CD4-positive, alpha-beta T cell (primary cell): ENCODE measurements around the gene NPPB. TPM values are rescaled to one million over a fixed set of nuclear protein-coding genes. Genes with fewer than 3 reads are reported as not detected.

Experiments
- ATAC-seq: fragments of 200-7000 bp; cut with Tn5 transposase; one replicate; pipeline ENCODE4 v1.10.0; 2022; ENCODE audit warnings: mild to moderate bottlenecking; ENCODE audit not compliant: poor library complexity
- CTCF ChIA-PET: fragments of 350-600 bp; sonication (Branson Sonifier 250); formaldehyde crosslinking; loops from one replicate; lab custom pipeline; 2021; ENCODE audit warnings: antibody characterized with exemption, inconsistent platforms; lab: Charles Lee
- POLR2A ChIA-PET: fragments of 350-600 bp; sonication (Branson Sonifier 250); formaldehyde crosslinking; loops from one replicate; lab custom pipeline; 2021; ENCODE audit warnings: antibody characterized with exemption, inconsistent platforms; lab: Charles Lee
- DNase-seq, 14 experiments: peaks; one replicate each; pipeline ENCODE4 v3.0.0-alpha.2; 2013 to 2020; ENCODE audit warnings: mixed read lengths in 2 of 14
- H3K27ac ChIP-seq, 2 donors: one replicate each; pipeline versions ENCODE4 v1.5.1 to v1.7.0; 2013; ENCODE audit warnings: low read length in 2 of 2, low read depth in 1 of 2, mild to moderate bottlenecking in 1 of 2
- H3K27me3 ChIP-seq, 2 experiments: 1 replicate in 1 of 2; 2 replicates in 1 of 2; pipeline versions ENCODE4 v1.6.1 to v1.7.0; 2013; ENCODE audit warnings: low read length in 2 of 2, control low read depth in 1 of 2, mild to moderate bottlenecking in 1 of 2, moderate library complexity in 1 of 2; ENCODE audit not compliant: insufficient read depth in 2 of 2, control insufficient read depth in 1 of 2
- H3K36me3 ChIP-seq: one replicate; pipeline ENCODE4 v1.6.1; 2013; ENCODE audit warnings: low read length, control low read depth; ENCODE audit not compliant: insufficient read depth
- H3K4me1 ChIP-seq: one replicate; pipeline ENCODE4 v1.6.1; 2013; ENCODE audit warnings: low read length, control low read depth; ENCODE audit not compliant: insufficient read depth
- H3K4me3 ChIP-seq: one replicate; pipeline ENCODE4 v1.5.1; 2013; ENCODE audit warnings: mild to moderate bottlenecking, low read length, moderate library complexity
- H3K9me3 ChIP-seq, 2 experiments: 1 replicate in 1 of 2; 2 replicates in 1 of 2; pipeline versions ENCODE4 v1.6.1 to v1.7.0; 2013; ENCODE audit warnings: low read length in 2 of 2, mild to moderate bottlenecking in 2 of 2, control low read depth in 1 of 2, moderate library complexity in 1 of 2; ENCODE audit not compliant: control insufficient read depth in 1 of 2, insufficient read depth in 1 of 2
- H3K27ac Mint-ChIP-seq: one replicate; pipeline ENCODE4 v1.8.0; 2020; ENCODE audit warnings: mixed read lengths
- H3K27me3 Mint-ChIP-seq: one replicate; pipeline ENCODE4 v1.8.0; 2021; ENCODE audit warnings: mixed read lengths
- H3K36me3 Mint-ChIP-seq: one replicate; pipeline ENCODE4 v1.8.0; 2021; ENCODE audit warnings: low read depth, mixed read lengths
- H3K4me1 Mint-ChIP-seq: one replicate; pipeline ENCODE4 v1.8.0; 2021; ENCODE audit warnings: low read depth, mixed read lengths
- H3K4me3 Mint-ChIP-seq: one replicate; pipeline ENCODE4 v1.8.0; 2020; ENCODE audit warnings: mild to moderate bottlenecking, mixed read lengths
- H3K9me3 Mint-ChIP-seq: one replicate; pipeline ENCODE4 v1.8.0; 2020; ENCODE audit warnings: mixed read lengths
- CTCF ChIP-seq: fragments of 200-600 bp; IDR thresholded peaks from one replicate; pipeline ENCODE4 v1.8.0; 2022; ENCODE audit warnings: antibody characterized with exemption, mild to moderate bottlenecking
- intact Hi-C, 2 experiments: fragments of 100-400 bp; cut with DNase I in 1 of 2; cut with micrococcal nuclease in 1 of 2; formaldehyde crosslinking; loops; one replicate each; pipeline versions ENCODE4 v1.15.1 to v1.9.0; 2023 to 2025; cut with DNase I, micrococcal nuclease
- total RNA-seq, 174 experiments: library from RNA in 2 of 174; stranded (reverse) in 2 of 174; gene quantifications; one replicate each; pipeline ENCODE4 v1.2.3 and lab custom pipeline; 2021 to 2026

NPPB gene
- total RNA-seq, 2 experiments from 2014 or later: not detected

GRCh38 chr1:11860083-11860482, 1.3 kb upstream of the NPPB start:
- DNase-seq (no peak), ATAC-seq (no peak)
- H3K27ac Mint-ChIP-seq: no peak overlapping the region
- ChIA-PET POLR2A (no interaction called here), CTCF (interaction anchor here (1.4 kb wide), 1 partner anchor 11 kb away, joined by 3 read pairs; no protein-coding TSS in a partner anchor)
- H3K9me3 Mint-ChIP-seq: no peaks in the 10 kb centered on the region
- no peak for TF ChIP-seq CTCF
- no peak overlapping the region for H3K4me3 ChIP-seq
- H3K4me1 Mint-ChIP-seq: no peaks in the 10 kb centered on the region
- H3K4me3 Mint-ChIP-seq: no peak overlapping the region
- no peak overlapping the region for H3K27ac ChIP-seq
- no peaks in the 10 kb centered on the region for H3K36me3 Mint-ChIP-seq
- H3K27me3 ChIP-seq: peaks cover 50 to 66% of the 10 kb centered on the region in 2 experiments
- peaks cover 0 to 15% of the 10 kb centered on the region in 2 experiments for H3K9me3 ChIP-seq
- peaks cover 74% of the 10 kb centered on the region for H3K27me3 Mint-ChIP-seq
- intact Hi-C loops: no loop called here
- no peaks in the 10 kb centered on the region for H3K36me3 ChIP-seq
- H3K4me1 ChIP-seq: peaks cover 4% of the 10 kb centered on the region

GRCh38 chr1:11858968-11859871, 475 bp upstream of the NPPB start:
- peak; percentile 94 for ATAC-seq
- H3K27ac Mint-ChIP-seq: no peak overlapping the region
- no peak for TF ChIP-seq CTCF

DNA sequence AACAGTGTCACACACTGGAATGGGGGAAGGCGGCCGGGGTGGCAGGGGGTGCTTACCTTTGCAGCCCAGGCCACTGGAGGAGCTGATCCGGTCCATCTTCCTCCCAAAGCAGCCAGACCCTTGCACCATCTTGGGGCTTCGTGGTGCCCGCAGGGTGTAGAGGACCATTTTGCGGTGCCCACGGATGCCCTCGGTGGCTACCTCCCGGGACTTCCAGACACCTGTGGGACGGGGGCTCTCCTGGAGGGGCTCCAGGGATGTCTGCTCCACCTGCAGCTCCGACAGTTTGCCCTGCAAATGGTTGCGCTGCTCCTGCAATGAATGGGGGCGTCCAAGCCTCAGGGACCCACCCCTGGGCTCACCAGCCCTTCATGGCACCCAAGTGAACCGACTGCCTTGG, 587 bp downstream of the NPPB start:
- H3K9me3 Mint-ChIP-seq: no peaks in the 10 kb centered on the region
- ATAC-seq: no peak
- Histone ChIP-seq H3K9me3 (peaks cover 0 to 15% of the 10 kb centered on the region in 2 experiments), H3K4me1 (peaks cover 4% of the 10 kb centered on the region), H3K4me3 (no peak overlapping the region), H3K27me3 (peaks cover 56 to 75% of the 10 kb centered on the region in 2 experiments), H3K36me3 (no peaks in the 10 kb centered on the region), H3K27ac (no peak overlapping the region)
- H3K4me1 Mint-ChIP-seq: no peaks in the 10 kb centered on the region
- no peak for DNase-seq
- ChIA-PET POLR2A (no interaction called here), CTCF (no interaction called here)
- no peak for TF ChIP-seq CTCF
- no peak overlapping the region for H3K27ac Mint-ChIP-seq
- H3K4me3 Mint-ChIP-seq: no peak overlapping the region
- no peaks in the 10 kb centered on the region for H3K36me3 Mint-ChIP-seq
- peaks cover 78% of the 10 kb centered on the region for H3K27me3 Mint-ChIP-seq
- intact Hi-C loops: loop anchor here in 1 of 2 experiments (5.0 kb wide), 1 partner anchor 49 kb away; no protein-coding TSS in a partner anchor

More at GRCh38 chr1:11858968-11859871, 475 bp upstream of the NPPB start:
- Mint-ChIP-seq H3K4me3 (no peak overlapping the region), H3K27me3 (peaks cover 75% of the 10 kb centered on the region), H3K36me3 (no peaks in the 10 kb centered on the region), H3K9me3 (no peaks in the 10 kb centered on the region), H3K4me1 (no peaks in the 10 kb centered on the region)
- intact Hi-C loops: loop anchor here in 1 of 2 experiments (5.0 kb wide), 1 partner anchor 48 kb away; no protein-coding TSS in a partner anchor
- POLR2A ChIA-PET: no interaction called here
- H3K4me3 ChIP-seq: no peak overlapping the region
- H3K9me3 ChIP-seq: peaks cover 0 to 15% of the 10 kb centered on the region in 2 experiments
- no peak overlapping the region for H3K27ac ChIP-seq
- H3K4me1 ChIP-seq: peaks cover 4% of the 10 kb centered on the region
- peaks cover 56 to 75% of the 10 kb centered on the region in 2 experiments for H3K27me3 ChIP-seq
- DNase-seq: peak; percentile 41 to 80 (median 62)
- CTCF ChIA-PET: interaction anchor here (1.4 kb wide), 1 partner anchor 10 kb away, joined by 3 read pairs; no protein-coding TSS in a partner anchor
- no peaks in the 10 kb centered on the region for H3K36me3 ChIP-seq
